GM18520 (cell line): Measurements from ENCODE around the gene STON2.
"Not testable (repeated sequence)": the region's sequence is repeated elsewhere in the genome, so short reads cannot be mapped to it uniquely, and the experiment has no call there.

Experiments used
- ATAC-seq: cut with Tn5 transposase; IDR thresholded peaks from one replicate; pipeline ENCODE4 v1.9.1; 2021; ENCODE audit not compliant: unreplicated experiment

STON2 gene

DNA sequence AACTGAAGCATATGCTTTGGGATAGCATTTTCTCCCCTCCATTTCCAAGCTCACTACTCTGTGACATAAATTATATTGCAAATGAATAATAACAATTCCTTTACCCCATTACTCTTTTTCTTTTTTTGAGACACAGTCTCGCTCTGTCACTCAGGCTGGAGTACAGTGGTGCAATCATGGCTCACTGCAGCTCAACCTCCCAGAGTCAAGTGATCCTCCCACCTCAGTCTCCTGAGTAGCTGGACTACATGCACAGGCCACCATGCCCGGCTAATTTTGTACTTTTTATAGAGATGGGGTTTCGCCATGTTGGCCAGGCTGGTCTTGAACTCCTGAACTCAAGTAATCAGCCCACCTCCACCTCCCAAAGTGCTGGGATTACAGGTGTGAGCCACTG lies 130.1 kb downstream of the STON2 start:
- ATAC-seq, result no peak

DNA sequence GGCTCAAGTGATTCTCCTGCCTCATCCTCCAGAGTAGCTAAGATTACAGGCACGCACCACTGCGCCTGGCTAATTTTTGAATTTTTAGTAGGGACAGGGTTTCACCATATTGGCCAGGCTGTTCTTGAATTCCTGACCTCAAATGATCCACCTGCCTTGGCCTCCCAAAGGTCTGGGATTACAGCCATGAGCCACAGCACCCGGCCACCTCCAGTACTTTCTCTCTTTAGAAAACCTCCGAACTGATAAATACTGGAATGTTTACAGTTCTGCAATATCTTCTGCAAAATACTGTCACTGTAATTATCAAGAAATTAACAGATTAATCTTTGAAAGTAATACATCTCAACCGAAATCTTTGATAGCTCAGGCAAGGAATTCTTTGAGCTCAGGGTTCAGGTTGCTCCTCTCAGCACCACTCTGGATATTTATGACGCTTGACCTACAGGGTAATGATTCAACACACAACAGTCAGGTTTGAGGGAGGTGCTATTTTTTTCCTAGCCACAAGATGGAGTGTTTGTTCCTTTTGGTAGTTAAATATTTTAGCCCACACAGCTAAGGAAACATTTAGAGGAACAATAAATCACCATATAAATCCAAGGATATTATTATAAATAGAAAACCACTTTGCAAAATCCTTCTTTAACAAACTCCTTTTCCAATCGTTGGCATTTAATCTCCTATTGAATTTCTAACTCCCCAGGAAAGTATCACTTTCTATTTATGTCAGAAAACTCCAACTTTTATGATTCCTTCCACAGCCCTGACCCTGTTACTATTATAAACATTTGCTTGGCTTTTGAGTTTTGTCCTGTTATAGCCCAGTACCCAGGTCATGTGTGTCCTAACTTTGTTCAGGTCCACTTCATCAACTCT lies 130.8 kb downstream of the STON2 start:
- no peak for ATAC-seq

DNA sequence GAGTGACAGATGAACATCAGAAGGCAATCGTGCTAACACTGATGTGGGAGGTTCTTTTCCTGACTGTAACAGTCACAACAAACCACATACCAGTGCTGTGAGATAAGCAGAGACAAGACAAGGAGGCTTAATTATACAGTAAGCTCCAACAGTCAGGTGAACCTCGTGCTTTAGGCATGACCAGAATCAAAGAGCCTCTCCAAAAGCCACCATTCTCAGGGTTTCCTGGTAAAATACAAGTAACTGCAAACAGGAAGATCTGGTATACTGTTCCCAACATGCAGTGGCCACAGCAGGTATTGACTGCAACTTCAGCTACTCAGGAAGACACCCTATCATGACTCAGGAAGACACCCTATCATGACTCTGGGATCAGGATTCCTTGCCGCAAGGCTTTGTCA lies 132.1 kb downstream of the STON2 start:
- no peak for ATAC-seq

DNA sequence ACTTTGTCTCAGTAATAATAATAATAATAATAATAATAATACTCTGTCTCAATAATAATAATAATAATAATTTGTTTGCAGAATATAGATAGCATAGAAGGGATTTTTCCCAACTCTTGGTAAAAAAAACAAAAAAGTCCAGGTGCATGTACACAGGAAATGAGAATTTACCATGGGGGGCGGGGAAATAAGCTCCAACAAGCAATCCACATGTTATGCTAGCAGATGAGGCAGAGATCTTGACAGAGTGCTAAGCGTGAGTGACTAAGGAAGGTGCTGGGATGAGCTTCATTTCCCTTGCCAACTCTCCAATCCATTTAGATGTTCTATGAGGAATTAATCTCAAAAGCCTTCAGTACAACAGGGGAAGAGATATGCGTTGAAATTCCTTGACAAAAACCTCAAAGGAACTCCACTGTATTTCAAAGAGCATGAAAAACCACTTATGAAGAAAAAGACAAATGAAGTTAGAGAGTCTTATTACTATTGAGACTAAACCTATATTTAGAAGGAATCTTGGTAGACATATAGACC lies 134.4 kb downstream of the STON2 start:
- ATAC-seq, result no peak

DNA sequence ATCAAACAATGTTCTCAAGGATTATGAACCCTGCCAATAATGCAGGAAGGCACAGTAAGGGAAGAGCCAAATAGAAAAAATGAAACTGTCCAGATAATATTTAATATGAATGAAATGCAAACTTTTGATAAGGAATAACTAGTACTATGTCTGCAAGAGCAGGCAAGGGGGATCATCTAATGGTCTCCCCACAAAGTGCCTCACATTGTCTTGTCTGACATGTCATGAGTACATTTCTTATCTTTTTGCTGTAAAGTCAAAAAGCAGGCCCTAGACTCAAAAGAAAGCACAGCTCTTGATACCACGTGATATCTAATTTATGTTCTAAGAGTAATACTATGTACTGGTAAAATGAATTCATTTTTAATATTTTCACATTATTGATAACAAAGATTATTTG lies 135.5 kb downstream of the STON2 start:
- no peak for ATAC-seq

DNA sequence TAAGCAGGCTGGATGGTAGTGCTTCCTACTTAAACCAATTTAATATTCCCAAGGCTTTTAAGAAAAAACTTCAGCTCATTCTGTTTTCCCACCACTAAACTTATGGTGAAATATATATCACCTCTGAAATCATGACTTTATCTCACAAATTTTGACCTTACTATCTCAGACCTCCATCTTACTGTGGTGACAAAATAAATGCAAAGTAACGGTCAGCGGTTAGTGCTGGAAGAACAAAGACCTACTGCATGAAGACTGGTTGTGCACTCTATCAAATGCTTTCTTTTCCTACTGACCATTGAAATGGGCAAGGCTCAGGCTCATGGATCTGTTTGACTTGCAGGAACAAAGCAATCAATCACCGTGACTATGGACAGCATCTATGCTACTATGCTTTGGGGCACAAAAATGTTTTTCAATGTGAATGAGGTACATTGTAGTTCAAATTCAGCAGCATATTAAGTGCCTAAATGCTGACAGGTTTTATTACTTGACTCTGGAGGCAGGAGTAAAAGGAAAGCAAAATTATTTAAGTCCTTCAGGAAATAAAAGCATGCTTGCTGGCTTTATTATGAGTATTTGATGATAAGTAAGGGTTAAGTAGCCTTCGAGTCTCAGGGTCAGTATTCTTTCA lies 136.2 kb downstream of the STON2 start:
- ATAC-seq, result no peak

DNA sequence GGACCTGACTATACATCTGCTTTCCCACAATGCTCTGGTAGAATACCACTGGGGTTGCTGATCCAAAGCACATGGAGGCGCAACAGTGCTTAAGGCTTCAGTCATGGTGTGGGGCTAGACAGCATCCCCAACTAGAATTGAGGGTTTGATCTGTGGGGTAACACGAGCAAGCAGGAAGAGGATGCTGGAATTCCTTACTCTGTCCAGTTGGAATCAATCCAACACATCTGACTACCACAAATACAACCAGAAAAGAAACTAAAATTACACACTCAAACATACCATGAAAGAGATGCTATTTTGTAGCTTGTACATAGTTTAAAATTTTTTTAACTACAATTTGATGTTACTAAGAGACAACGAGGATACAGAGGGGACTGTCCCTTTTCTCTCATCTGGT lies 138.9 kb downstream of the STON2 start:
- no peak for ATAC-seq

DNA sequence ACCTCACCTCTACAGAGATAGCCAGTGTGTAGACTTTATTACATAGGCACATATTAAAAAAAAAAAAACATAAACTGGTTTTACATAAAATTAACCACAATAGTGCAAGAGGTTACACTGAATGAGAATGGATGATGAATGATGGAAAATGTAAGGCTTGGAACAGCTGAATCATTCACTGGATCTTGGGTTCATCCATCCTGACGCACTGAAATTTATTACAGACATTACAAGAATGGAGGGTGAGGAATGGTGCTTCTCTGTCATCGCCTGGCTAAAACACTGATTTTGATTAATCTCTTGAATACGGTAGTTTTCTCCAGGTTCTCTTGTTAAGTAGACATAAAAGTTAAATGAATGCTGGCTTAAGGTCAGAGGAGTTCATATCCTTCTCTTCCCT lies 139.4 kb downstream of the STON2 start:
- no peak for ATAC-seq

DNA sequence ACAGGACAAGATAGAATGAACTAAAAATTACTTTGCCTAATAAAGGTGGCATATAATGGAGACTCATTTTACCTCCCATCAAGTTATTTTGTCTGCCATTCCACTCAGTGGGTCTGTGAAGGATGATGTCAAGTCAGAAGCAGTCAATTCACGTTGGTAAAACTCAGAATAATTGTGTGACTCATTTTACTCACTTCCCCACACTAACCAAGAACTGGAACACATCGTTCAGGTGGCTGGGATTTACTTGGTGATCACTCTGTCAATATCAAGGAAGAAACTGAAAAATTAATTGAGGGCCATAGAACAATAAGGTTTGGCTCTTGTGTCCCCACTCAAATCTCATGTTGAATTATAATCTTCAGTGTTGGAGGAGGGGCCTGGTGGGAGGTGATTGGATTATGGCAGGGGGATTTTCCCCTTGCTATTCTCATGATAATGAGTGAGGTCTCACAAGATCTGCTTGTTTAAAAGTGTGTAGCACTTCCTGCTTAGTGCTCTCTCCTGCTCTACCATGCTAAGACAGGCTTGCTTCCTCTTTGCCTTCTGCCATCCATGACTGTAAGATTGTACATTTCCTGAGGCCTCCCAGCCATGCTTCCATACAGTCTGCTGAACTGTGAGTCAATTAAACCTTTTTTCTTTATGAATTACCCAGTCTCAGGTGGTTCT lies 143.7 kb downstream of the STON2 start:
- ATAC-seq, result no peak

DNA sequence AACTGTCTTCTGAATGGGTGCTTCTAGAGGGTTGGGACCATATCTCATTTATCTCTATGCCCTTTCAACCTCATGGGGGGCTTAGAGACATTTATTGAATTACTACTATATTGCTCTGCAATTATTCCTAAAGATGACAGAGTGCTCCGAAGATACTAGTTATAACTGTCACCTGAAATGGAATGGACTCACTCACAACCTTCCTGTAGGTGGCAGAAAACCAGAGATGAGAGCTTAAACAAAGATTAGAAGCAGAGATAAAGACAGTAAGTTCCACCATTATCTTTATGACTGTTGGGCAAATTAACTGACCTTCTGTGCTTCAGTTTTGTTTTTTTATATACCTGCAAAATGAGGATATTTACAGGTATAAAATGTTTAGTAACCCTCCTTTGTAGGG lies 147.8 kb downstream of the STON2 start:
- ATAC-seq, result no peak

DNA sequence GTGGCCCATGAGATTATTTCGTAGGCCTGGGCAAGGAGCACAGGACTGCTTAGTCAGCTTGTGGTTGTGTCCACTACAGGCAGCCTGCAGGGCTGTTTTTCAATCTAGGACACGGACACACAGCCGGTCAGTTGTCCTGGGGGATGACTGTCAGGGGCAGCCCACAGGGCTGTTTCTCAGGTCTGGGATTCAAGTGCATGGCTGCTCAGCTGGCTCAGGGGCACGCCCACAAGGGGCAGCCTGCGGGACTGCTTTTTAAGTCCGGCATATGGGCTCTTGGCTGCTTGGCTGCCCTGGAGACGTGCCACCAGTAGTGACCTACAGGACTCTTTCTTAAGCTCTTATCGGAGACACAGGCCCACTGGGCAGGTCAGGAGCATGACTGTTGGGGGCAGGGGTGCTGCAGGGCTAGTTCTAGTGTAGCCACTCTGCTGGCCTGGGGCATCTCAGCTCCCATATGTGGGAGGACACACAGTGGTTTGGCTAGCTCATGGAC lies 152.8 kb downstream of the STON2 start:
- ATAC-seq, result no peak

DNA sequence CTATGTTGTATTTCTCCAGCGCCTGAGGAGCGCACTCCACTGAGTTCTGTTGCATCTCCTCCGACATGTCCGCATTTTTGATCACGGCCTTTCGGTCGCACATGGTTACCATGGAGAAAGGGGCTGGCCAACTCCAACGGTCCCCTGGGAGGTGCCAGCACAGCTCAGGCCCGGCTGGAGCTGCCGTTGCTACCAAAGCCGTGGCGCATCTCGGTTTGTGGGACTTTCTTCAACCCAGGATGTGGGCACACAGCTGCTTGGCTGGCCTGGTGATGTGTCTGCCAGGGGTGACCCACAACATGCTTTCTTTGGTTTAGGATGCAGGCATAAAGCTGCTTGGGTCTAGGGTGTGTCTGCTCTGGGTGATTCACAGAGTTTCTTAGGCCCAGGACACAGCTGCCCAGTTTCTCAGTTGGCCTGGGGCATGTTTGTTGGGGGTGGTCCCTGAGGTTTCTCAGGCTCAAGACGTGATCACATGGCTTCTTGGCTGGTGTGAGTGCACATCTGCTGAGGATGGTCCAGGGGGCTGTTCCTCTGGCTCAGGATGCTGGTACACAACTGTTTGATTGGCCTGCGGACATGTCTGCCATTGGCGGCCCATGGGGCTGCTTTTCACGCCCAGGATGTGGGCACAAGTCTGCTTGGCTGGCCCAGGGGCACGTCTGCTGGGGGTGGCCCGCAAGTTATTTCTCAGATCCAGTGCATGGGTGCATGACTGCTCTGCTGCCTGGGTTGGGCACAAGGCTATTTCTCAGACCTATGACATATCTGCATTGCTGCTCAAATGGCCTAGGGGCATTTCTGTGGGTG lies 153.5 kb downstream of the STON2 start:
- no peak for ATAC-seq

DNA sequence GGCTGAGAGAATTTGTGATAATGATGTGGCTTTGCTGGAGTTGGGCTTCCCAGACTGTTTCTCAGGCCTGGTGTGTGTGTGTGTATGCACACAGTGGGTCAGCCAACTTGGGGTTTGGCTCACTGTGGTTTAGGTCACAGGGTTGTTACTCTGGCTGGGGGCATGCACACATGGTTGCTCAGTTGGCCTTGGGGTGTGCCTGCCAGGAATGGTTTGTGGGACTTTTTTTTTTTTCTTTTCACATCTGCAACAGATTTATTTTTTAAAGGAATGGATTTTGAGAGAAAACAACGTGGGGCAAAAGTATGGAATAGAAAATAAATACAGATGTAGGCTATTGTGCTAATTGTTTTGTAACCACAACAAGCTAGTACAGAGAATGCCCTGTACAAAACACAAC lies 154.4 kb downstream of the STON2 start:
- ATAC-seq, result no peak

DNA sequence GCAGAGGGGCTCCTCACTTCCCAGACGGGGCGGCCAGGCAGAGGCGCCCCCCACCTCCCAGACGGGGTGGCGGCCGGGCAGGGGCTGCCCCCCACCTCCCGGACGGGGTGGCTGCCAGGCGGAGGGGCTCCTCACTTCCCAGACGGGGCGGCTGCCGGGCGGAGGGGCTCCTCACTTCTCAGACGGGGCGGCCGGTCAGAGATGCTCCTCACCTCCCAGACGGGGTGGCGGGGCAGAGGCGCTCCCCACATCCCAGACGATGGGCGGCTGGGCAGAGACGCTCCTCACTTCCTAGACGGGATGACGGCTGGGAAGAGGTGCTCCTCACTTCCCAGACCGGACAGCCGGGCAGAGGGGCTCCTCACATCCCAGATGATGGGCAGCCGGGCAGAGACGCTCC lies 155.7 kb downstream of the STON2 start:
- not testable (repeated sequence) for ATAC-seq

DNA sequence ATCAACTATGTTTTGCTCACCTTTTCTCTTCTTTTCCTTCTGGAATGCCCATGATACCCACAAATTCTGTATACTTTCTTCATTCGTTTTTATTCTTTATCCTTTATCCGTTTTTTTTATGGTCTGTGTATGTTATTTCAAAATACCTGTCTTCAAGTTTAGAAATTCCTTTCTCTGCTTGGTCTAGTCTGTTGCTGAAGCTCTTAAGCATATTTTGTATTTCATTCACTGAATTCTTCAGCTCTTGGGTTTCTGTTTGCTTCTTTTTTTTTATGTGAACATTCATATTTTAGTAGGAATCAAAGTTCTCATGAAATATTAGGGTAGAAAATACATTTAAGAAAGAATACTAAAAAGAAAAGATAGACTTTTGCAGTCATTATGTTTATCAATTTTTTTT lies 156.6 kb downstream of the STON2 start:
- no peak for ATAC-seq

DNA sequence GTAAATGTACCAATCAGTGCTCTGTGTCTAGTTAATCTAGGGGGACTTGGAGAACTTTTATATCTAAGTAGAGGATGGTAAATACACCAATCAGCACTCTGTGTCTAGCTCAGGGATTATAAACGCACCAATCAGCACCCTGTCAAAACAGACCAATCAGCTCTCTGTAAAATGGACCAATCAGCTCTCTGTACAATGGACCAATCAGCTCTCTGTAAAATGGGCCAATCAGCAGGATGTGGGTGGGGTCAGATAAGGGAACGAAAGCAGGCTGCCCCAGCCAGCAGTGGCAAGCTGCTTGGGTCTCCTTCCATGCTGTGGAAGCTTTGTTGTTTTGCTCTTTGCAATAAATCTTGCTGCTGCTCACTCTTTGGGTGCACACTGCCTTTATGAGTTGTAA lies 163.3 kb downstream of the STON2 start:
- ATAC-seq, result not testable (repeated sequence)

DNA sequence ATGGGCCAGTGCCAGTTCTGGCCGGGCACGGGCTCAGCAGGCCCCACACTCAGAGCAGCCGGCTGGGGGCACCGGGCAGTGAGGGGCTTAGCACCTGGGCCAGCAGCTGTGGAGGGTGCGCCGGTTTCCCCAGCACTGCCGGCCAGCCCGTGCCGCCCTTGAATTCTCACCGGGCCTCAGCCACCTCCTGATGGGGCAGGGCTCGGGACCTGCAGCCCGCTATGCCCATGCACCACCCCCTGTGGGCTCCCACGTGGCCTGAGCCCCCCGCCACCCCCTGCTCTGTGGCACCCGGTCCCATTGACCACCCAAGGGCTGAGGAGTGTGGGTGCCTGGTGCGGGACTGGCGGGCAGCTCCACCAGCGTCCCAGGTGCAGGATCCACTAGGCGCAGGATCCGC lies 164.0 kb downstream of the STON2 start:
- no peak for ATAC-seq

DNA sequence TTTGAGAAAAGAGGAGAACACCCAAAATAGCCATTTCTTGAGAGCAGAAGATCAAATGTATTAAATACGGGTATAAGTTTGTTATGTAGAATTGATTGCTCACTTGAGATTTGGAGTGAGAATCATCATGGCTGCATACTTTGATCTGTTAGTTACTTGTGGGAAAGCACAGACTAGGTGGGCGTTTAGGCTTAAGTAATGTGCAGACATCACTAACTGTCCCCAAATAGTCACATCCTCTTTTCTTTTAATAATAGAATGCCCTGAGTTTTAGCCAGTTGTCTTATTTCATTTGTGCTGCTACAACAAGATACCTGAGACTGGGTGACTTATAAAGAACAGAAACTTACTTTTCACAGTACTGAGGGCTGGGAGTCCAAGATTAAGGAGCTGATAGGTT lies 165.0 kb downstream of the STON2 start:
- no peak for ATAC-seq

DNA sequence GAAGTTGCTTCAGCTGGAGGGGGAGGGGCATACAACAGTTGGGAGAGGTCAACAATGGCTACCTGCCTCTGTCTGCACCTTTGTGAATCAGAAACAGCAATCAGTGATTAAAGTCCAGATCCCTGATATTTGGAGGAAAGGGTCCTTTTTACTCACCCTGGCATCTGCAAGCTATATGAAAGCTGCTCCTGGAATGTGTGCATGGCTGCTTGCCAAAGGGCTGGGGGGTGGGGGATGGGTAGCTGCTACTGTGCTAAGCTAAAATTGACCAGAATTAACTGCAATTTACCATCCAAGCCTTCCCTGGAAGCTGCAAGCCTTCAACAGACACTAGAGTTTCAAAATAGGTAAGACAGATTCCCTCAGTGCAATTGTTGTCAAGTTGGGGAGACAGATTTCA lies 165.8 kb downstream of the STON2 start:
- ATAC-seq, result no peak

DNA sequence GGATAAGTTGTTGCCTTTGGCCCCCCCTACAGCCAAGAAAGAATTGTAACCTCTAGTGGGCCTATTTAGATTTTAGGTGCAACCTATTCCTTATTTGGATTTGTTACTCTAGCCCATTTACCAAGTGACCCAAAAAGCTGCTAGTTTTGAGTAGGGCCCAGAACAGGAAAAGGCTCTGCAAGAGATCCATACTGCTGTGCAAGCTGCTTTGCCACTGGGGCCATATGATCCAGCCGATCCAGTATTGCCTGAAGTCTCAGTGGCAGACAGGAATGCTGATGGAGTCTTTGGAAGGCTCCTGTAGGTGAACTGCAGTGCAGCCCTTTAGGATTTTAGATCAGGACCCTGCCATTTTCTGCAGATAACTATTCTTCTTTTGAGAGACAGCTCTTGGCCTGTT lies 166.5 kb downstream of the STON2 start:
- no peak for ATAC-seq

DNA sequence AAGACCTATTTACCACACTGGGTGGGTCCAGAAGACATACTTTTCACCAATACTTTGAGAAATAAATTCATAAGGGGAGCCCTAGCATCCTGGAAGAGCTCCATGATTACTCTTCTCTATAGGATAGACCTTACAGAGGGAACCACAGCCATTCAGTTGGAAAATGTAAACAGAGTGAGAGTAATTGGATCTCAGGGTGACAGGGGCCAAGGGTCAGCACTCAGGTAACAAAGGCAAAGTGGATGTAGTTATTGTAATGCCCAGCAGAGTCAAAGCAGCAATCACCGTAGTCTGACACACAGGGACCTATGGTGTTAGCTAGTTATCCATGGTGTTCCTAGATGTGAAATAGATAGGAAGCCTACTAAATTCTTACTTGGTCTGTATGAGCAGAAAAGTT lies 168.6 kb downstream of the STON2 start:
- no peak for ATAC-seq
